Measurements from ENCODE around the gene CFAP65. TPM values are rescaled to one million over a fixed set of nuclear protein-coding genes. Genes with fewer than 3 reads are reported as not detected.

Gene CFAP65
- total RNA-seq, 1 experiment from 2014 or later, result 0.52 TPM

GRCh38 chr2:219031005-219031738 is 10.1 kb downstream of the CFAP65 start:
- ChIA-PET CTCF (interaction anchor here (5.3 kb wide), 1 partner anchor 121 kb away, joined by 97 read pairs; no protein-coding TSS in a partner anchor), POLR2A (no interaction called here), RAD21 (ENCODE audit: low non-redundant PET in 1 of 2, low total read pairs in 2 of 2, uncharacterized antibody in 2 of 2, unreplicated experiment in 2 of 2) (no interaction called here)
- Histone ChIP-seq H4K20me1 (ENCODE audit: insufficient read depth) (no peaks in the 10 kb centered on the region), H3K27me3 (ENCODE audit: insufficient read depth, low read length) (peaks cover 25% of the 10 kb centered on the region), H3K4me3 (replicated peaks in 1 of 2; ENCODE audit: low read depth in 1 of 2, low read length in 2 of 2) (no peak overlapping the region), H3K27ac (ENCODE audit: low read depth, low read length) (no peak overlapping the region), H3K4me2 (ENCODE audit: low read length) (no peak overlapping the region), H3K36me3 (ENCODE audit: control insufficient read depth in 1 of 2, insufficient read depth in 2 of 2, low read length in 2 of 2) (no peaks in the 10 kb centered on the region), H3K79me2 (ENCODE audit: insufficient read depth, low read length) (no peaks in the 10 kb centered on the region), H3K9ac (ENCODE audit: low read length) (no peak overlapping the region), H3K4me1 (ENCODE audit: control insufficient read depth in 1 of 2, insufficient read depth in 2 of 2, low read length in 2 of 2) (no peaks in the 10 kb centered on the region; a peak in 1 of 4 replicates), H2AFZ (ENCODE audit: low read depth, low read length, poor library complexity, severe bottlenecking) (no peak overlapping the region), H3K9me2 (ENCODE audit: insufficient read depth) (no peaks in the 10 kb centered on the region), H3K9me3 (ENCODE audit: control insufficient read depth in 1 of 2, insufficient read depth in 1 of 2, low read depth in 1 of 2, low read length in 2 of 2) (no peaks in the 10 kb centered on the region)
- ATAC-seq (no peak), DNase-seq (ENCODE audit: low read depth, low spot score) (no peak)
- intact Hi-C loops (cut with micrococcal nuclease), result no loop called here
- no TSS peak for BruUV-seq (replicated peaks)
- TF ChIP-seq JUND (IDR thresholded peaks at IDR 0.05) (no peak), TCF7L2 (IDR thresholded peaks at IDR 0.05; ENCODE audit: borderline replicate concordance, extremely low read depth, insufficient read depth, insufficient read length) (no peak), EGR1 (IDR thresholded peaks at IDR 0.05; ENCODE audit: low read depth) (no peak), YY1 (IDR thresholded peaks at IDR 0.05; ENCODE audit: extremely low read depth, insufficient replicate concordance, low read depth, low read length) (no peak), EZH2phosphoT487 (IDR thresholded peaks at IDR 0.05; ENCODE audit: borderline replicate concordance) (no peak), REST (IDR thresholded peaks at IDR 0.05; ENCODE audit: low read depth) (no peak), ELF1 (IDR thresholded peaks at IDR 0.05; ENCODE audit: borderline replicate concordance, low read depth) (no peak), MAX (IDR thresholded peaks at IDR 0.05) (no peak), ATF3 (IDR thresholded peaks at IDR 0.05) (no peak), ZBTB33 (IDR thresholded peaks at IDR 0.05; ENCODE audit: extremely low read depth, insufficient replicate concordance, low read length) (no peak), POLR2A (IDR thresholded peaks at IDR 0.05; ENCODE audit: borderline replicate concordance, extremely low read depth, insufficient read depth, insufficient read length) (no peak)
